Panc1 (cell line): ENCODE measurements around the gene CABCOCO1.

Experiments used
- TCF7L2 ChIP-seq: IDR thresholded peaks from 2 replicates; pipeline ENCODE4 v1.6.1; 2011; ENCODE audit warnings: mild to moderate bottlenecking, low read depth, low read length, inconsistent platforms
- TF ChIP-seq, protein P1 (sequence below): fragments of 450-650 bp; IDR thresholded peaks from 2 replicates; pipeline ENCODE4 v1.5.1; 2017; ENCODE audit warnings: mild to moderate bottlenecking
- TF ChIP-seq, protein P2 (sequence below), 2 experiments: IDR thresholded peaks; 2 replicates each; pipeline ENCODE4 v1.6.1; 2011 to 2012; ENCODE audit warnings: low read depth in 2 of 2, control low read depth in 1 of 2, low read length in 1 of 2, mild to moderate bottlenecking in 1 of 2, moderate library complexity in 1 of 2; ENCODE audit not compliant: insufficient read depth in 1 of 2

DNA sequence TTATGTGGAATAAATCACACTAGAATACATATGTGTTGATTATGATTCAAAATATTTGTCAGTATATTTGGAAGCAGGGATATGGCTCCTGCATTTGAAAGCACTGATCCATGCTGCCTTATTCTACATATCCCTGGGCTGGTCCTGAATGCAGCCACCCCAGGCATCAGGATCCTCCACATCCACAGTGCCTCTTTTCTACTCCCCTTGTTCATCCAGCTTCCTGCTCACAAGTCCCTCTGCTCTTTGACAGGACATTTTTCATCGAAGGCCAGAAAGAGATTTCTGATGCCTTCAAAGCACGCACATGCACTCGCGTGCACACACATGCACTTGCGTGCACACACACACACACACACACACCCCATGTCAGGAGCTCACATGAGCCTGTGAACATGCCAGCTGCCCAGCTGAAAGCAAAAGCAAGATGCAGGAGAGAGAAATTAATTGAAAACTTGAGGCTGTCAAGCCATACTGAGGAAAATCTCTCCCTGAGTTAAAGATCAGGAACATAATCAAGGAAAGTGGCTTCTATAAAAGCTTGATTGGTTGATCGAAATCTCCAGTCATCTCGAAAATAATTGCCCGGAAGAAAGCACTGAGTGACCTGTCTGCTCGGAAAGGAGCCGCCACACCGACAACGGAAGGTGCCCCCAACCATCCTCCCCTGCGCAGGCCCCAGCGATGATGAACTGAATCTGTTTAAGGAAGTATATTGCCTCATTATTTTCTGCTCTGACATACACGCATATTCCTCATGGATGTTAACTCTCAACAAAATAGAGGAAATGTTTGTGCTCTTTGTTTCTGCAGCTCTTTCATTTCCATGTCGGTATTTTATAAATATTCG is 134.8 kb downstream of the CABCOCO1 start:
- TF ChIP-seq, protein P1, sequence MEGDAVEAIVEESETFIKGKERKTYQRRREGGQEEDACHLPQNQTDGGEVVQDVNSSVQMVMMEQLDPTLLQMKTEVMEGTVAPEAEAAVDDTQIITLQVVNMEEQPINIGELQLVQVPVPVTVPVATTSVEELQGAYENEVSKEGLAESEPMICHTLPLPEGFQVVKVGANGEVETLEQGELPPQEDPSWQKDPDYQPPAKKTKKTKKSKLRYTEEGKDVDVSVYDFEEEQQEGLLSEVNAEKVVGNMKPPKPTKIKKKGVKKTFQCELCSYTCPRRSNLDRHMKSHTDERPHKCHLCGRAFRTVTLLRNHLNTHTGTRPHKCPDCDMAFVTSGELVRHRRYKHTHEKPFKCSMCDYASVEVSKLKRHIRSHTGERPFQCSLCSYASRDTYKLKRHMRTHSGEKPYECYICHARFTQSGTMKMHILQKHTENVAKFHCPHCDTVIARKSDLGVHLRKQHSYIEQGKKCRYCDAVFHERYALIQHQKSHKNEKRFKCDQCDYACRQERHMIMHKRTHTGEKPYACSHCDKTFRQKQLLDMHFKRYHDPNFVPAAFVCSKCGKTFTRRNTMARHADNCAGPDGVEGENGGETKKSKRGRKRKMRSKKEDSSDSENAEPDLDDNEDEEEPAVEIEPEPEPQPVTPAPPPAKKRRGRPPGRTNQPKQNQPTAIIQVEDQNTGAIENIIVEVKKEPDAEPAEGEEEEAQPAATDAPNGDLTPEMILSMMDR = no peak
- TF ChIP-seq, protein P2, sequence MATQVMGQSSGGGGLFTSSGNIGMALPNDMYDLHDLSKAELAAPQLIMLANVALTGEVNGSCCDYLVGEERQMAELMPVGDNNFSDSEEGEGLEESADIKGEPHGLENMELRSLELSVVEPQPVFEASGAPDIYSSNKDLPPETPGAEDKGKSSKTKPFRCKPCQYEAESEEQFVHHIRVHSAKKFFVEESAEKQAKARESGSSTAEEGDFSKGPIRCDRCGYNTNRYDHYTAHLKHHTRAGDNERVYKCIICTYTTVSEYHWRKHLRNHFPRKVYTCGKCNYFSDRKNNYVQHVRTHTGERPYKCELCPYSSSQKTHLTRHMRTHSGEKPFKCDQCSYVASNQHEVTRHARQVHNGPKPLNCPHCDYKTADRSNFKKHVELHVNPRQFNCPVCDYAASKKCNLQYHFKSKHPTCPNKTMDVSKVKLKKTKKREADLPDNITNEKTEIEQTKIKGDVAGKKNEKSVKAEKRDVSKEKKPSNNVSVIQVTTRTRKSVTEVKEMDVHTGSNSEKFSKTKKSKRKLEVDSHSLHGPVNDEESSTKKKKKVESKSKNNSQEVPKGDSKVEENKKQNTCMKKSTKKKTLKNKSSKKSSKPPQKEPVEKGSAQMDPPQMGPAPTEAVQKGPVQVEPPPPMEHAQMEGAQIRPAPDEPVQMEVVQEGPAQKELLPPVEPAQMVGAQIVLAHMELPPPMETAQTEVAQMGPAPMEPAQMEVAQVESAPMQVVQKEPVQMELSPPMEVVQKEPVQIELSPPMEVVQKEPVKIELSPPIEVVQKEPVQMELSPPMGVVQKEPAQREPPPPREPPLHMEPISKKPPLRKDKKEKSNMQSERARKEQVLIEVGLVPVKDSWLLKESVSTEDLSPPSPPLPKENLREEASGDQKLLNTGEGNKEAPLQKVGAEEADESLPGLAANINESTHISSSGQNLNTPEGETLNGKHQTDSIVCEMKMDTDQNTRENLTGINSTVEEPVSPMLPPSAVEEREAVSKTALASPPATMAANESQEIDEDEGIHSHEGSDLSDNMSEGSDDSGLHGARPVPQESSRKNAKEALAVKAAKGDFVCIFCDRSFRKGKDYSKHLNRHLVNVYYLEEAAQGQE (IDR thresholded peaks at IDR 0.05; ENCODE audit: insufficient read depth in 1 of 2, low read depth in 2 of 2, low read length in 1 of 2) = no peak
- TF ChIP-seq TCF7L2 = no peak
